ENCODE data around the gene CKS1B. TPM values are rescaled to one million over a fixed set of nuclear protein-coding genes. Genes with fewer than 3 reads are reported as not detected.

The CKS1B gene
- polyA plus RNA-seq, 2 of the 4 experiments (the other 2 are of a cell fraction), result 356 to 725 TPM

DNA sequence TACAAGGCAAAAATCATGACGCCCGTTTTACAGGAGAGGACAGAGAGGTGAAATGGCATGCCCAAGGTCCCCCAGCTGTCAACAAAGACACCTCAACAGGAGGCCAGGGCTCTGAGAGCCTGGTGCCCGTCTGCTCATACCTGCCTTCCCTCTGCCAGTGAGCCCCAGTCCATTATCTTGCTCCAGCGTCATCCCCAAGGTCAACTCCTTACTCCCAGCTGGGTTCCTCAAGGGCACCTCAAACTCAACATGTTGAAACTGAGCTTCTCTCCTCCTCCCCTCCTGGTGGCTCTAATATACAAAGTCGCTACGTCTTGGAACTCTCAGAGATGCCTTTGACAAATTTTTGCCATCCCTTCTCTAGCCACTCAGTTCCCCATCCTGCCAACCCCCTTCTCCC is 21.8 kb upstream of the CKS1B start (continued):
- no peak for TF ChIP-seq HMGXB4 (CRISPR knock-in tag; IDR thresholded peaks at IDR 0.05; ENCODE audit: borderline replicate concordance)

- POLR2A ChIA-PET, result no interaction called here
- CTCF ChIA-PET, result interaction anchor here (1.0 to 3.0 kb wide), 3 partner anchors 8 to 394 kb away, joined by 3 to 19 read pairs (median 3); partner anchors contain the start of gene PYGO2
- FAIRE-seq (no peak), DNase-seq (ENCODE audit: low read depth in 1 of 2, low spot score in 1 of 2) (no peak), ATAC-seq (no peak)
- Histone ChIP-seq H3K27ac (no peak overlapping the region), H3K4me3 (no peak overlapping the region), H3K4me1 (peaks cover 20% of the 10 kb centered on the region), H3K9me3 (no peaks in the 10 kb centered on the region), H3K4me2 (no peak overlapping the region)
- WGBS (ENCODE audit: missing lambda C conversion rate), result no CpG with 5 or more reads among the region's 2 CpGs
- TF ChIP-seq EP300 (IDR thresholded peaks at IDR 0.05) (no peak), ESRRA (IDR thresholded peaks at IDR 0.05; ENCODE audit: borderline replicate concordance, low read length) (no peak), CHD2 (IDR thresholded peaks at IDR 0.05; ENCODE audit: low read length, partially characterized antibody) (no peak), HOXA7 (CRISPR knock-in tag; IDR thresholded peaks at IDR 0.05) (no peak), MYC (IDR thresholded peaks at IDR 0.05; ENCODE audit: borderline replicate concordance, low read length) (no peak)
Observed at GRCh38 chr1:154953611-154954038, 20.9 kb upstream of the CKS1B start.

- POLR2A ChIA-PET, result interaction anchor here (1.0 to 2.4 kb wide), 3 partner anchors 17 to 63 kb away, joined by 3 to 26 read pairs (median 10); partner anchors contain the start of genes CKS1B and SHC1
- no peak overlapping the region for H3K4me2 ChIP-seq
- WGBS (ENCODE audit: missing lambda C conversion rate), result 54% methylated on average over 3 of the region's 3 CpGs
- TF ChIP-seq ZFP36 (IDR thresholded peaks at IDR 0.05; ENCODE audit: borderline replicate concordance, partially characterized antibody) (no peak), TFCP2L1 (CRISPR knock-in tag; IDR thresholded peaks at IDR 0.05) (no peak), HOXB13 (CRISPR knock-in tag; IDR thresholded peaks at IDR 0.05; ENCODE audit: low read depth) (no peak), POLR2AphosphoS2 (conservative IDR thresholded peaks at IDR 0.05; ENCODE audit: low read length) (no peak), ESRRA (IDR thresholded peaks at IDR 0.05; ENCODE audit: borderline replicate concordance, low read length) (no peak), CEBPB (IDR thresholded peaks at IDR 0.05) (no peak), FOSL2 (IDR thresholded peaks at IDR 0.05) (no peak), FOSL2 (CRISPR knock-in tag; IDR thresholded peaks at IDR 0.05) (no peak), GATA3 (IDR thresholded peaks at IDR 0.05; ENCODE audit: borderline replicate concordance) (no peak), JUNB (IDR thresholded peaks at IDR 0.05) (no peak), RCOR1 (IDR thresholded peaks at IDR 0.05; ENCODE audit: low read depth, low read length) (no peak), NPAS2 (CRISPR knock-in tag; IDR thresholded peaks at IDR 0.05; ENCODE audit: borderline replicate concordance) (no peak), SREBF2 (IDR thresholded peaks at IDR 0.05) (no peak), HDAC2 (IDR thresholded peaks at IDR 0.05) (no peak), FOXS1 (CRISPR knock-in tag; IDR thresholded peaks at IDR 0.05) (no peak)
- TF ChIP-seq, protein P1, sequence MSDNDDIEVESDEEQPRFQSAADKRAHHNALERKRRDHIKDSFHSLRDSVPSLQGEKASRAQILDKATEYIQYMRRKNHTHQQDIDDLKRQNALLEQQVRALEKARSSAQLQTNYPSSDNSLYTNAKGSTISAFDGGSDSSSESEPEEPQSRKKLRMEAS (IDR thresholded peaks at IDR 0.05), result no peak
- TF ChIP-seq, protein P2, sequence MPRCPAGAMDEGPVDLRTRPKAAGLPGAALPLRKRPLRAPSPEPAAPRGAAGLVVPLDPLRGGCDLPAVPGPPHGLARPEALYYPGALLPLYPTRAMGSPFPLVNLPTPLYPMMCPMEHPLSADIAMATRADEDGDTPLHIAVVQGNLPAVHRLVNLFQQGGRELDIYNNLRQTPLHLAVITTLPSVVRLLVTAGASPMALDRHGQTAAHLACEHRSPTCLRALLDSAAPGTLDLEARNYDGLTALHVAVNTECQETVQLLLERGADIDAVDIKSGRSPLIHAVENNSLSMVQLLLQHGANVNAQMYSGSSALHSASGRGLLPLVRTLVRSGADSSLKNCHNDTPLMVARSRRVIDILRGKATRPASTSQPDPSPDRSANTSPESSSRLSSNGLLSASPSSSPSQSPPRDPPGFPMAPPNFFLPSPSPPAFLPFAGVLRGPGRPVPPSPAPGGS (IDR thresholded peaks at IDR 0.05), result no peak
- DNase-seq (ENCODE audit: low read depth in 1 of 2, low spot score in 1 of 2), result no peak
- H3K27ac ChIP-seq, result no peak overlapping the region
- H3K4me1 ChIP-seq, result peaks cover 20% of the 10 kb centered on the region
- no peak for ATAC-seq
- CTCF ChIA-PET, result interaction anchor here (0.9 to 2.4 kb wide), 3 partner anchors 18 to 395 kb away, joined by 3 to 13 read pairs (median 4); partner anchors contain the start of gene PMVK
- no peak overlapping the region for H3K4me3 ChIP-seq
- H3K9me3 ChIP-seq, result no peaks in the 10 kb centered on the region
- no peak for FAIRE-seq
Observed at GRCh38 chr1:154954541-154954940, 19.9 kb upstream of the CKS1B start.
